HEK293 (cell line): Measurements from ENCODE around the gene NFKBIE.

ENCODE experiments used
- BCL11A ChIP-seq: fragments of 450-650 bp; formaldehyde crosslinking; IDR thresholded peaks from 2 replicates; pipeline ENCODE4 v1.5.1; 2016; ENCODE audit warnings: low read depth, missing biosample characterization, missing genetic modification characterization
- HOXA7 ChIP-seq: sonication (generic); formaldehyde crosslinking; IDR thresholded peaks from 2 replicates; pipeline ENCODE4 v1.8.1; 2022; ENCODE audit warnings: missing genetic modification reagents, borderline replicate concordance
- KLF16 ChIP-seq: fragments of 450-650 bp; formaldehyde crosslinking; IDR thresholded peaks from 2 replicates; pipeline ENCODE4 v1.5.1; 2017; ENCODE audit warnings: missing biosample characterization, missing genetic modification characterization
- ZFP69B ChIP-seq: fragments of 450-650 bp; formaldehyde crosslinking; IDR thresholded peaks from 2 replicates; pipeline ENCODE4 v1.5.1; 2016; ENCODE audit warnings: missing biosample characterization, missing genetic modification characterization
- ZNF146 ChIP-seq: fragments of 450-650 bp; formaldehyde crosslinking; IDR thresholded peaks from 2 replicates; pipeline ENCODE4 v1.5.1; 2016; ENCODE audit warnings: missing biosample characterization, missing genetic modification characterization
- ZNF391 ChIP-seq: fragments of 450-650 bp; formaldehyde crosslinking; IDR thresholded peaks from 2 replicates; pipeline ENCODE4 v1.5.1; 2016; ENCODE audit warnings: low read depth, missing biosample characterization, missing genetic modification characterization, borderline replicate concordance
- ZNF585B ChIP-seq: fragments of 450-650 bp; formaldehyde crosslinking; IDR thresholded peaks from 2 replicates; pipeline ENCODE4 v1.5.1; 2016; ENCODE audit warnings: missing biosample characterization, missing genetic modification characterization
- ZNF645 ChIP-seq: fragments of 450-650 bp; formaldehyde crosslinking; IDR thresholded peaks from 2 replicates; pipeline ENCODE4; 2016; ENCODE audit warnings: missing biosample characterization, missing genetic modification characterization
- ZNF677 ChIP-seq: fragments of 450-650 bp; IDR thresholded peaks from 2 replicates; pipeline ENCODE4 v1.5.0; 2018; ENCODE audit warnings: missing biosample characterization, mild to moderate bottlenecking, missing genetic modification characterization, moderate library complexity
- TF ChIP-seq, protein P1 (sequence below): fragments of 450-650 bp; formaldehyde crosslinking; IDR thresholded peaks from 2 replicates; pipeline ENCODE4 v1.5.1; 2016; ENCODE audit warnings: missing biosample characterization, missing genetic modification characterization
- TF ChIP-seq, protein P2 (sequence below): fragments of 450-650 bp; formaldehyde crosslinking; IDR thresholded peaks from 2 replicates; pipeline ENCODE4 v1.5.1; 2016; ENCODE audit warnings: missing biosample characterization, missing genetic modification characterization
- TF ChIP-seq, protein P3 (sequence below): fragments of 450-650 bp; formaldehyde crosslinking; optimal IDR thresholded peaks from 2 replicates; pipeline ENCODE3; 2016; ENCODE audit warnings: missing biosample characterization, mild to moderate bottlenecking, missing genetic modification characterization

DNA sequence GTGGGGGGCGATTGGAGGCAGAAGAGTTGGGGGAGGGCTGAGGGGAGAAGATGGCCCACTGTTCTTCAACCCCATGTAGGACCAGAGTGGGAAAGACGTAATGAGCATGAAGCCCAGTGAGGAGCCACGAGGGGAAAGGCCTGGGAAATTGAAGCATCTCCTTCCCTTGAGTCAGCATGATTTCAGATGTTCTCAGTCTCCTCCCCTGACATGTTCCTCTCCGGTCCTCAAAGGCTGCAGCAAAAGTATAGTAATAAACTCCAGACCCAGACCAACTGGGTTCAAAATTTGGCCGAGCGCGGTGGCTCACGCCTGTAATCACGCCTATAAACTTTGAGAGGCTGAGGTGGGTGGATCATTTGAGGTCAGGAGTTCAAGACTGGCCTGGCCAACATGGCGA, 1.9 kb upstream of the NFKBIE start:
- TF ChIP-seq ZNF645 (tag by site-specific recombination): no peak
- no peak for TF ChIP-seq ZNF146
- no peak for TF ChIP-seq ZNF677 (tag by site-specific recombination)
- no peak for TF ChIP-seq ZNF391 (tag by site-specific recombination)
- TF ChIP-seq, protein P1, sequence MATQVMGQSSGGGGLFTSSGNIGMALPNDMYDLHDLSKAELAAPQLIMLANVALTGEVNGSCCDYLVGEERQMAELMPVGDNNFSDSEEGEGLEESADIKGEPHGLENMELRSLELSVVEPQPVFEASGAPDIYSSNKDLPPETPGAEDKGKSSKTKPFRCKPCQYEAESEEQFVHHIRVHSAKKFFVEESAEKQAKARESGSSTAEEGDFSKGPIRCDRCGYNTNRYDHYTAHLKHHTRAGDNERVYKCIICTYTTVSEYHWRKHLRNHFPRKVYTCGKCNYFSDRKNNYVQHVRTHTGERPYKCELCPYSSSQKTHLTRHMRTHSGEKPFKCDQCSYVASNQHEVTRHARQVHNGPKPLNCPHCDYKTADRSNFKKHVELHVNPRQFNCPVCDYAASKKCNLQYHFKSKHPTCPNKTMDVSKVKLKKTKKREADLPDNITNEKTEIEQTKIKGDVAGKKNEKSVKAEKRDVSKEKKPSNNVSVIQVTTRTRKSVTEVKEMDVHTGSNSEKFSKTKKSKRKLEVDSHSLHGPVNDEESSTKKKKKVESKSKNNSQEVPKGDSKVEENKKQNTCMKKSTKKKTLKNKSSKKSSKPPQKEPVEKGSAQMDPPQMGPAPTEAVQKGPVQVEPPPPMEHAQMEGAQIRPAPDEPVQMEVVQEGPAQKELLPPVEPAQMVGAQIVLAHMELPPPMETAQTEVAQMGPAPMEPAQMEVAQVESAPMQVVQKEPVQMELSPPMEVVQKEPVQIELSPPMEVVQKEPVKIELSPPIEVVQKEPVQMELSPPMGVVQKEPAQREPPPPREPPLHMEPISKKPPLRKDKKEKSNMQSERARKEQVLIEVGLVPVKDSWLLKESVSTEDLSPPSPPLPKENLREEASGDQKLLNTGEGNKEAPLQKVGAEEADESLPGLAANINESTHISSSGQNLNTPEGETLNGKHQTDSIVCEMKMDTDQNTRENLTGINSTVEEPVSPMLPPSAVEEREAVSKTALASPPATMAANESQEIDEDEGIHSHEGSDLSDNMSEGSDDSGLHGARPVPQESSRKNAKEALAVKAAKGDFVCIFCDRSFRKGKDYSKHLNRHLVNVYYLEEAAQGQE: no peak
- TF ChIP-seq, protein P2, sequence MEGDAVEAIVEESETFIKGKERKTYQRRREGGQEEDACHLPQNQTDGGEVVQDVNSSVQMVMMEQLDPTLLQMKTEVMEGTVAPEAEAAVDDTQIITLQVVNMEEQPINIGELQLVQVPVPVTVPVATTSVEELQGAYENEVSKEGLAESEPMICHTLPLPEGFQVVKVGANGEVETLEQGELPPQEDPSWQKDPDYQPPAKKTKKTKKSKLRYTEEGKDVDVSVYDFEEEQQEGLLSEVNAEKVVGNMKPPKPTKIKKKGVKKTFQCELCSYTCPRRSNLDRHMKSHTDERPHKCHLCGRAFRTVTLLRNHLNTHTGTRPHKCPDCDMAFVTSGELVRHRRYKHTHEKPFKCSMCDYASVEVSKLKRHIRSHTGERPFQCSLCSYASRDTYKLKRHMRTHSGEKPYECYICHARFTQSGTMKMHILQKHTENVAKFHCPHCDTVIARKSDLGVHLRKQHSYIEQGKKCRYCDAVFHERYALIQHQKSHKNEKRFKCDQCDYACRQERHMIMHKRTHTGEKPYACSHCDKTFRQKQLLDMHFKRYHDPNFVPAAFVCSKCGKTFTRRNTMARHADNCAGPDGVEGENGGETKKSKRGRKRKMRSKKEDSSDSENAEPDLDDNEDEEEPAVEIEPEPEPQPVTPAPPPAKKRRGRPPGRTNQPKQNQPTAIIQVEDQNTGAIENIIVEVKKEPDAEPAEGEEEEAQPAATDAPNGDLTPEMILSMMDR (tag by site-specific recombination): no peak
- no peak for TF ChIP-seq ZFP69B (tag by site-specific recombination)
- no peak for TF ChIP-seq HOXA7 (CRISPR knock-in tag)
- TF ChIP-seq, protein P3, sequence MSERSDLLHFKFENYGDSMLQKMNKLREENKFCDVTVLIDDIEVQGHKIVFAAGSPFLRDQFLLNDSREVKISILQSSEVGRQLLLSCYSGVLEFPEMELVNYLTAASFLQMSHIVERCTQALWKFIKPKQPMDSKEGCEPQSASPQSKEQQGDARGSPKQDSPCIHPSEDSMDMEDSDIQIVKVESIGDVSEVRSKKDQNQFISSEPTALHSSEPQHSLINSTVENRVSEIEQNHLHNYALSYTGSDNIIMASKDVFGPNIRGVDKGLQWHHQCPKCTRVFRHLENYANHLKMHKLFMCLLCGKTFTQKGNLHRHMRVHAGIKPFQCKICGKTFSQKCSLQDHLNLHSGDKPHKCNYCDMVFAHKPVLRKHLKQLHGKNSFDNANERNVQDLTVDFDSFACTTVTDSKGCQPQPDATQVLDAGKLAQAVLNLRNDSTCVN (tag by site-specific recombination): no peak
- TF ChIP-seq BCL11A (tag by site-specific recombination): no peak
- TF ChIP-seq ZNF585B (tag by site-specific recombination): no peak
- no peak for TF ChIP-seq KLF16
